D721Med (cell line): Measurements from ENCODE around the gene TUBB3.
"Not testable (repeated sequence)": the region's sequence is repeated elsewhere in the genome, so short reads cannot be mapped to it uniquely, and the experiment has no call there.

Experiments used
- DNase-seq: peaks from one replicate; pipeline ENCODE4 v3.0.0; 2011; ENCODE audit warnings: low spot score; ENCODE audit not compliant: insufficient read length
- FAIRE-seq: peaks from 2 replicates; lab custom pipeline; 2011; peaks lifted over from hg19 to GRCh38; lab: Jason Lieb, UNC
- CTCF ChIP-seq: IDR thresholded peaks from 2 replicates; pipeline ENCODE4 v1.5.1; 2012; ENCODE audit warnings: mild to moderate bottlenecking, control low read depth; ENCODE audit not compliant: insufficient read depth; ENCODE audit errors: missing control alignments

Gene TUBB3

GRCh38 chr16:89922884-89923639, at the start of gene TUBB3:
Gene TUBB3, plus strand, starts transcription at chr16:89923342. Its CDS starts 60 bp downstream, at chr16:89923402.
- TF ChIP-seq CTCF = no peak
- DNase-seq = peak; percentile 87
- no peak for FAIRE-seq

- no peak for TF ChIP-seq CTCF
- FAIRE-seq = no peak
- peak; percentile 31 for DNase-seq
These were observed 49.0 kb upstream of the TUBB3 start for GRCh38 chr16:89873972-89874689.

- FAIRE-seq, DNase-seq: not testable (repeated sequence)
These were observed 44.0 kb upstream of the TUBB3 start for GRCh38 chr16:89879123-89879522.

- no peak for TF ChIP-seq CTCF
- no peak for FAIRE-seq
- no peak for DNase-seq
These were observed 42.4 kb upstream of the TUBB3 start for GRCh38 chr16:89880477-89881367.

- no peak for TF ChIP-seq CTCF
- FAIRE-seq = no peak
- DNase-seq = no peak
These were observed 41.8 kb upstream of the TUBB3 start for GRCh38 chr16:89881368-89881730.

- TF ChIP-seq CTCF = no peak
- FAIRE-seq (no peak), DNase-seq (no peak)
These were observed 39.6 kb upstream of the TUBB3 start for GRCh38 chr16:89883346-89884040.

- FAIRE-seq (no peak), DNase-seq (no peak)
- no peak for TF ChIP-seq CTCF
These were observed 39.1 kb upstream of the TUBB3 start for GRCh38 chr16:89884041-89884421.
